CD4-positive, alpha-beta memory T cell (primary cell): ENCODE results near the gene LPP. TPM values are rescaled to one million over a fixed set of nuclear protein-coding genes. Genes with fewer than 3 reads are reported as not detected.

Experiments
- CTCF ChIA-PET: fragments of 350-600 bp; sonication (Branson Sonifier 250); formaldehyde crosslinking; loops from one replicate; lab custom pipeline; 2021; ENCODE audit warnings: inconsistent platforms; ENCODE audit not compliant: partially characterized antibody; lab: Charles Lee
- POLR2A ChIA-PET: fragments of 350-600 bp; sonication (Branson Sonifier 250); formaldehyde crosslinking; loops from one replicate; lab custom pipeline; 2021; ENCODE audit not compliant: partially characterized antibody; lab: Charles Lee
- DNase-seq, 5 donors: peaks; one replicate each; pipeline versions ENCODE4 v3.0.0 to v3.0.0-alpha.2; 2020 to 2022; ENCODE audit warnings: mixed read lengths in 1 of 5
- H3K27ac ChIP-seq: one replicate; pipeline ENCODE4 v1.7.0; 2013; ENCODE audit warnings: low read depth, low read length
- H3K27me3 ChIP-seq: 2 replicates; pipeline ENCODE4 v1.7.0; 2013; ENCODE audit warnings: mild to moderate bottlenecking, low read length, moderate library complexity; ENCODE audit not compliant: insufficient read depth
- H3K36me3 ChIP-seq: 2 replicates; pipeline ENCODE4 v1.7.0; 2013; ENCODE audit warnings: mild to moderate bottlenecking, low read length, moderate library complexity; ENCODE audit not compliant: insufficient read depth
- H3K4me1 ChIP-seq: 2 replicates; pipeline ENCODE4 v1.7.0; 2013; ENCODE audit warnings: mild to moderate bottlenecking, low read length, moderate library complexity; ENCODE audit not compliant: insufficient read depth
- H3K4me3 ChIP-seq, 2 donors: one replicate each; pipeline ENCODE4 v1.7.0; 2013; ENCODE audit warnings: low read length in 2 of 2, mild to moderate bottlenecking in 1 of 2
- H3K9me3 ChIP-seq, 2 donors: one replicate each; pipeline ENCODE4 v1.7.0; 2013; ENCODE audit warnings: low read length in 2 of 2, control low read depth in 1 of 2; ENCODE audit not compliant: control insufficient read depth in 1 of 2
- H3K27ac Mint-ChIP-seq, 7 donors: one replicate each; pipeline ENCODE4 v1.8.0; 2020 to 2021; ENCODE audit warnings: mixed read lengths in 7 of 7, mild to moderate bottlenecking in 6 of 7, inconsistent platforms in 3 of 7, moderate library complexity in 3 of 7
- H3K27me3 Mint-ChIP-seq, 2 donors: one replicate each; pipeline ENCODE4 v1.8.0; 2020 to 2021; ENCODE audit warnings: mixed read lengths in 2 of 2
- H3K36me3 Mint-ChIP-seq, 2 donors: one replicate each; pipeline ENCODE4 v1.8.0; 2020 to 2021; ENCODE audit warnings: mixed read lengths in 2 of 2, inconsistent platforms in 1 of 2, mild to moderate bottlenecking in 1 of 2
- H3K4me1 Mint-ChIP-seq, 4 donors: one replicate each; pipeline ENCODE4 v1.8.0; 2020 to 2021; ENCODE audit warnings: mixed read lengths in 4 of 4, mild to moderate bottlenecking in 1 of 4
- H3K4me3 Mint-ChIP-seq, 8 donors: one replicate each; pipeline ENCODE4 v1.8.0; 2020 to 2021; ENCODE audit warnings: mixed read lengths in 8 of 8, mild to moderate bottlenecking in 7 of 8, moderate library complexity in 6 of 8, inconsistent platforms in 3 of 8
- H3K9me3 Mint-ChIP-seq, 8 donors: one replicate each; pipeline ENCODE4 v1.8.0; 2020 to 2021; ENCODE audit warnings: mixed read lengths in 8 of 8, mild to moderate bottlenecking in 5 of 8, inconsistent platforms in 3 of 8, moderate library complexity in 1 of 8
- intact Hi-C: fragments of 100-400 bp; cut with micrococcal nuclease; formaldehyde crosslinking; loops from one replicate; pipeline ENCODE4 v1.15.1; 2023
- polyA plus RNA-seq, 2 donors: library from polyadenylated mRNA; unstranded; fragments of 300-500 nt; fragmentation: Illumina TruSeq; gene quantifications; one replicate each; pipeline ENCODE4 v1.2.3, GENCODE V29; 2021
- total RNA-seq, 2 experiments: library from RNA; stranded (reverse); gene quantifications; one replicate each; pipeline ENCODE4 v1.2.3, GENCODE V29; 2021

The LPP gene
- total and polyA plus RNA-seq, 4 experiments from 2014 or later = 10.4 to 27.2 (median 24.7) TPM

DNA sequence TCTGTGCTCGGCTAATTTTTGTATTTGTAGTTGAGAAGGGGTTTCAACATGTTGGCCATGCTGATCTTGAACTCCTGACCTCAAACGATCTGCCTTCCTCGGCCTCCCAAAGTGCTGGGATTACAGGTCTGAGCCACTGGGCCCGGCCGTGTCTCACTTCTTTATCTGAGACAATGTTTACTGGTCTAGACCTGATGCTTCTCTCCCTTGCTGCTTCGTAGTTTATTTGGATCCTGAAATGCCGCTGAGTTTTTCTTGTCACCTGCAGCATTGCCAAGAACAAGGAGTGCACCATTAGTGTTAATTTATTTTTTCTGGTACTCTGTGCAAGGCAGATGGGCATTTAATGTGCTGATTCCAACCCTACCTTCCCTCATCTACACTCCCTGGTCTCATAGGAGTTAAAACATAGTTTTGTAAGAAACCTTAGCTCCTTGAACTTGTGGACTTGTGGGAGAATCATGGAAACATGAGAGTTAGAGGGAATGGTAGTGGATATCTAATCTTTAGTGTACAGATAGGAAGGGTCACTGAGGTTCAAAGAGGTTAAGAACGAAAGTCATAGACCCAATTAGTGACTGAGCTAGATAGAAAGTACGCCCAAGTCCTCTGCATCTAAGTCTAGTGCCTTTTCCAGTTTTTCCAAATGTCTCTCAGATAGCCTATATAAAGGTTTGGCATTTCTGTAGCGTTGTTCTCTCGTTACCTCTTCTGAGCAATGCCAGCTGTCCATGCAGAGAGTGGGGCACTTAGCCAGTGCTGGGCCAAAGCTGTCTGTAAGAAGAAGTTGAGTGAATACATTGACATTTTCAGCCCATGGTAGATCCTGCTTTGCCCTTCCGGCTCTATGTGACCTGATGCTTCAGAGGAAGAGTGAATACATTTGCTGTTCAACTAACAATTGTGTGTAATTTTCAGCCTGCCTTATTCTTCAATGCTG lies 244.1 kb downstream of the LPP start:
- H3K36me3 Mint-ChIP-seq = peaks cover 0 to 10% of the 10 kb centered on the region in 2 donors
- Histone ChIP-seq H3K27ac (no peak overlapping the region), H3K36me3 (no peaks in the 10 kb centered on the region), H3K4me3 (peak overlapping the region in 1 of 2 donors; percentile 18), H3K4me1 (peaks cover 25% of the 10 kb centered on the region), H3K9me3 (no peaks in the 10 kb centered on the region), H3K27me3 (no peaks in the 10 kb centered on the region)
- DNase-seq = no peak
- H3K27me3 Mint-ChIP-seq = no peaks in the 10 kb centered on the region
- ChIA-PET POLR2A (no interaction called here), CTCF (interaction anchor here (1.4 to 4.0 kb wide), 2 partner anchors 11 to 659 kb away, joined by 4 to 16 read pairs; no protein-coding TSS in a partner anchor)
- H3K9me3 Mint-ChIP-seq = peaks cover 0 to 2% (median 0%) of the 10 kb centered on the region in 8 donors
- H3K4me1 Mint-ChIP-seq = peaks cover 39 to 57% (median 50%) of the 10 kb centered on the region in 4 donors
- peak overlapping the region; percentile 1 to 89 (median 53) for H3K27ac Mint-ChIP-seq
- intact Hi-C loops = no loop called here
- H3K4me3 Mint-ChIP-seq = peak overlapping the region; percentile 68 to 86 (median 80)

- CTCF ChIA-PET = interaction anchor here (1.2 to 4.0 kb wide), 4 partner anchors 9 to 661 kb away, joined by 3 to 16 read pairs (median 5); no protein-coding TSS in a partner anchor
- DNase-seq = no peak
Observed at GRCh38 chr3:188400494-188401243, 246.7 kb downstream of the LPP start.

DNA sequence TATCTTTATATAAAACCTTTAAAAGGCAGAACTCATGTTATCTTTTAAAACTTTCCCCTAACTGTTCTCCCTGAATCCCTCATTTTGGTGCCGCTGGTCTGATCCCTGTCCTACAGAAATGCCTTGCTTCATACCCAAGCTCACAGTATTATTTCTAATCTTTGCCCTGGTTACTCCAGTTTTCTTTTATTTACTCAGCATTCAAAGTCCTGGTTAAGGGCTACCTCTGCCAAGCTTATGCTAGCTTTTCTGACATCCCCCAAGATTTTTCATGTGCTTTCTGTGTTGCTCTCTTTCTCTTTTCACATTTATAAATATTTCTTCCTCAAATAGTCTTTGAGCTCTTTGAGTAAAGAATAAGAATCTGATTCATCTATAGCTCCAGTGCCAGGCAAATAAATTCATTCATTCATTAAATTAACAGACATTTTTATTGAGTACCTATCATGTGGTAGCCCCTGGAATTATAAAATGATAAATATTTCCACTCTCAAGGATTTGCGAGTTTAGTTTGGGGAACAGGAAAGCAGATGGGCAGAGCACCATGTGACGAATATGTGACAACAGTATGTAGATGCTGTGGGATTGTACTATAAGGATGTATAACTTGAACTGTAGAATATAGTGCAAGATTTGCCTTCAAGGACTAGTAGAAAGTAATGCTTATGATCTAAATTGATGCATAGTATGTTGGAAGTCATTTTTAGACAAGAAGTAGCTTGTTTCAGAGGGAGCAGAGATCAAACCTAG lies 247.5 kb downstream of the LPP start:
- no peaks in the 10 kb centered on the region for H3K9me3 ChIP-seq
- CTCF ChIA-PET = interaction anchor here (1.2 to 4.0 kb wide), 3 partner anchors 16 to 662 kb away, joined by 3 to 16 read pairs (median 4); no protein-coding TSS in a partner anchor
- peaks cover 7 to 19% of the 10 kb centered on the region in 2 donors for H3K36me3 Mint-ChIP-seq
- peaks cover 4% of the 10 kb centered on the region for H3K36me3 ChIP-seq
- peaks cover 40 to 68% (median 53%) of the 10 kb centered on the region in 4 donors for H3K4me1 Mint-ChIP-seq
- intact Hi-C loops = loop anchor here (5.0 kb wide), 1 partner anchor 659 kb away; no protein-coding TSS in a partner anchor
- no peaks in the 10 kb centered on the region for H3K27me3 Mint-ChIP-seq
- H3K27me3 ChIP-seq = no peaks in the 10 kb centered on the region
- no peak for DNase-seq
- H3K4me1 ChIP-seq = peaks cover 32% of the 10 kb centered on the region
- peaks cover 0 to 2% (median 0%) of the 10 kb centered on the region in 8 donors for H3K9me3 Mint-ChIP-seq
- H3K27ac ChIP-seq = no peak overlapping the region
- peak overlapping the region in 2 of 7 donors; percentile 9 to 34 for H3K27ac Mint-ChIP-seq
- H3K4me3 Mint-ChIP-seq = no peak overlapping the region
- POLR2A ChIA-PET = interaction anchor here (0.7 kb wide), 1 partner anchor 222 kb away, joined by 3 read pairs; no protein-coding TSS in a partner anchor
- H3K4me3 ChIP-seq = no peak overlapping the region

More at GRCh38 chr3:188400494-188401243, 246.7 kb downstream of the LPP start:
- no peak overlapping the region for H3K27ac ChIP-seq
- peaks cover 0 to 12% of the 10 kb centered on the region in 2 donors for H3K36me3 Mint-ChIP-seq
- peaks cover 0 to 2% (median 0%) of the 10 kb centered on the region in 8 donors for H3K9me3 Mint-ChIP-seq
- H3K27me3 ChIP-seq = no peaks in the 10 kb centered on the region
- H3K4me3 ChIP-seq = no peak overlapping the region
- H3K9me3 ChIP-seq = no peaks in the 10 kb centered on the region
- no peaks in the 10 kb centered on the region for H3K27me3 Mint-ChIP-seq
- peaks cover 40 to 70% (median 56%) of the 10 kb centered on the region in 4 donors for H3K4me1 Mint-ChIP-seq
- peak overlapping the region in 1 of 7 donors; percentile 43 for H3K27ac Mint-ChIP-seq
- H3K4me3 Mint-ChIP-seq = peak overlapping the region in 1 of 8 donors; percentile 2
- POLR2A ChIA-PET = interaction anchor here (0.7 kb wide), 1 partner anchor 221 kb away, joined by 3 read pairs; no protein-coding TSS in a partner anchor
- intact Hi-C loops = loop anchor here (5.0 kb wide), 1 partner anchor 658 kb away; no protein-coding TSS in a partner anchor
- peaks cover 32% of the 10 kb centered on the region for H3K4me1 ChIP-seq
- no peaks in the 10 kb centered on the region for H3K36me3 ChIP-seq

DNA sequence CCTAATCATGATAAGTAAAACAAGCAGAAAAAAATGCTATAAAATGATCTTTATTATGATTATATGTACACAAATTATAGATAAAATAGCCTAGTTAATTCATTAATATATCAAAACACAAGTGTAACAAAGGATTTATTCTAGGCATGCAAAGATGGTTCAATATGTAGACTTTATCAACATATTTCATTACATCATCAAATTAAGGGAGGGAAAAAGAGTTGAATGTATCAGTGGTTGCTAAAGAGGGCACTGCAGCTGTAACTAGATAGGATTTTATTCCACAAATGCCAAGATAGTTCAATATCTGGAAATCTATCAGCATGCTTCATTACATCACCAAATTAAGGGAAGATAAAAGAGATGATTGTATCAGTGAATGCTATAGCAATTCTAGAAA lies 248.3 kb downstream of the LPP start:
- peaks cover 0 to 2% (median 0%) of the 10 kb centered on the region in 8 donors for H3K9me3 Mint-ChIP-seq
- ChIA-PET POLR2A (no interaction called here), CTCF (no interaction called here)
- no peak overlapping the region for H3K27ac Mint-ChIP-seq
- H3K36me3 Mint-ChIP-seq = peaks cover 12 to 26% of the 10 kb centered on the region in 2 donors
- intact Hi-C loops = loop anchor here (5.0 kb wide), 1 partner anchor 660 kb away; no protein-coding TSS in a partner anchor
- H3K27me3 Mint-ChIP-seq = no peaks in the 10 kb centered on the region
- Histone ChIP-seq H3K36me3 (peaks cover 7% of the 10 kb centered on the region), H3K4me1 (peaks cover 25% of the 10 kb centered on the region), H3K4me3 (no peak overlapping the region), H3K27me3 (no peaks in the 10 kb centered on the region), H3K9me3 (no peaks in the 10 kb centered on the region), H3K27ac (no peak overlapping the region)
- H3K4me1 Mint-ChIP-seq = peaks cover 32 to 59% (median 46%) of the 10 kb centered on the region in 4 donors
- peak overlapping the region in 1 of 8 donors; percentile 11 for H3K4me3 Mint-ChIP-seq
- no peak for DNase-seq

DNA sequence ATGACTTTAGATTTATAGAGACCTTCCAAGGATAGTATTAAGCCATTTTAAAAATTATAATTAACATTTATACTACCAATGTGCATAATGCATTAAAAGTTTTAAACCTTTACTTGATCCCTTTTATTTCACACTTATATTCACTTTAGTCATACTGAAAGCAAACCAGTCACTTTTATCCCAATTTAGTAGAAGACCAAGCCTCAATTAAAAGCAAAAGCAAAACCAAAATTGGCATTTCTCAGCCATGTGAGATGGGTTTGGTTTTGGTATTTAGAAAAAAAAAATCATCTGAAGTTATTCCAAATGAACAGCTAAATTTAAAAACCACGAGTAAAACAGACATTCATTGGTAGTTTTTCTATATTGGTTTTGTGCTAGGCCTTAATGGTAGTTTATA lies 249.4 kb downstream of the LPP start:
- no peak for DNase-seq
- H3K4me3 Mint-ChIP-seq = peak overlapping the region in 1 of 8 donors; percentile 26
- peaks cover 22 to 34% of the 10 kb centered on the region in 2 donors for H3K36me3 Mint-ChIP-seq

GRCh38 chr3:188404124-188404523 lies 250.2 kb downstream of the LPP start:
- no peak overlapping the region for H3K4me3 ChIP-seq
- Mint-ChIP-seq H3K27ac (no peak overlapping the region), H3K36me3 (peaks cover 24 to 35% of the 10 kb centered on the region in 2 donors), H3K4me3 (no peak overlapping the region), H3K9me3 (peaks cover 0 to 2% (median 0%) of the 10 kb centered on the region in 8 donors), H3K4me1 (peaks cover 19 to 41% (median 29%) of the 10 kb centered on the region in 4 donors), H3K27me3 (no peaks in the 10 kb centered on the region)
- H3K4me1 ChIP-seq = peaks cover 19% of the 10 kb centered on the region
- H3K27ac ChIP-seq = no peak overlapping the region
- no peaks in the 10 kb centered on the region for H3K27me3 ChIP-seq
- CTCF ChIA-PET = interaction anchor here (2.3 kb wide), 1 partner anchor 664 kb away, joined by 10 read pairs; no protein-coding TSS in a partner anchor
- POLR2A ChIA-PET = interaction anchor here (1.2 kb wide), 1 partner anchor 663 kb away, joined by 3 read pairs; no protein-coding TSS in a partner anchor
- no peaks in the 10 kb centered on the region for H3K9me3 ChIP-seq
- H3K36me3 ChIP-seq = peaks cover 11% of the 10 kb centered on the region
- intact Hi-C loops = loop anchor here (5.0 kb wide), 1 partner anchor 662 kb away; no protein-coding TSS in a partner anchor
- DNase-seq = no peak

More for the DNA sequence above, 249.4 kb downstream of the LPP start:
- Mint-ChIP-seq H3K9me3 (peaks cover 0 to 2% (median 0%) of the 10 kb centered on the region in 8 donors), H3K27me3 (no peaks in the 10 kb centered on the region), H3K27ac (no peak overlapping the region), H3K4me1 (peaks cover 26 to 48% (median 36%) of the 10 kb centered on the region in 4 donors)
- H3K36me3 ChIP-seq = peaks cover 7% of the 10 kb centered on the region
- ChIA-PET CTCF (interaction anchor here (2.3 kb wide), 1 partner anchor 663 kb away, joined by 10 read pairs; no protein-coding TSS in a partner anchor), POLR2A (no interaction called here)
- no peaks in the 10 kb centered on the region for H3K27me3 ChIP-seq
- peaks cover 19% of the 10 kb centered on the region for H3K4me1 ChIP-seq
- no peak overlapping the region for H3K27ac ChIP-seq
- intact Hi-C loops = loop anchor here (5.0 kb wide), 1 partner anchor 661 kb away; no protein-coding TSS in a partner anchor
- H3K4me3 ChIP-seq = no peak overlapping the region
- no peaks in the 10 kb centered on the region for H3K9me3 ChIP-seq
